IMR-90 (cell line): ENCODE data around the gene KLC1. TPM values are rescaled to one million over a fixed set of nuclear protein-coding genes. Genes with fewer than 3 reads are reported as not detected.
A peak's percentile ranks its signal among the peaks of the same experiment; 100 is the strongest.

ENCODE experiments used
- ATAC-seq: fragments of 200-7000 bp; cut with Tn5 transposase; 2 replicates; pipeline ENCODE4 v1.9.1; 2020; ENCODE audit warnings: low read depth, mild to moderate bottlenecking, moderate library complexity
- BruUV-seq: library from RNA; stranded (reverse); fragments of 400-500 nt; replicated peaks from 2 replicates; lab custom pipeline; 2021; lab: Mats Ljungman, UMichigan
- CTCF ChIA-PET: fragments of 300-600 bp; formaldehyde crosslinking; extraction: SDS; loops from one replicate; lab custom pipeline; 2021; ENCODE audit warnings: antibody characterized with exemption; lab: Yijun Ruan, JAX
- POLR2A ChIA-PET: fragments of 300-600 bp; sonication (Branson Sonifier 250); formaldehyde crosslinking; loops from one replicate; lab custom pipeline; 2022; ENCODE audit warnings: antibody characterized with exemption; ENCODE audit not compliant: unreplicated experiment; lab: Charles Lee
- DNase-seq: peaks from one replicate; pipeline ENCODE4 v3.0.0; 2013
- H2AFZ ChIP-seq: replicated peaks from 2 replicates; pipeline ENCODE3; 2013; ENCODE audit warnings: low read length, mild to moderate bottlenecking; ENCODE audit not compliant: poor library complexity
- H2AK5ac ChIP-seq: 2 replicates; pipeline ENCODE4 v1.6.1; 2013; ENCODE audit warnings: low read depth, low read length, inconsistent platforms
- H2AK9ac ChIP-seq: replicated peaks from 2 replicates; pipeline ENCODE3; 2013; ENCODE audit warnings: mild to moderate bottlenecking, low read depth, low read length, moderate library complexity; ENCODE audit not compliant: poor library complexity
- H2BK120ac ChIP-seq: 2 replicates; pipeline ENCODE4 v1.6.1; 2013; ENCODE audit warnings: low read depth, low read length, inconsistent platforms
- H2BK15ac ChIP-seq: 3 replicates; pipeline ENCODE4 v1.6.1; 2013; ENCODE audit warnings: low read depth, low read length, inconsistent platforms
- H2BK20ac ChIP-seq: 2 replicates; pipeline ENCODE4 v1.6.1; 2013; ENCODE audit warnings: low read depth, mild to moderate bottlenecking, inconsistent platforms, low read length, moderate library complexity
- H2BK5ac ChIP-seq: 2 replicates; pipeline ENCODE4 v1.6.1; 2013; ENCODE audit warnings: mild to moderate bottlenecking, low read depth, low read length, inconsistent platforms; ENCODE audit not compliant: poor library complexity, severe bottlenecking
- H3K14ac ChIP-seq: replicated peaks from 2 replicates; pipeline ENCODE4 v1.6.1; 2013; ENCODE audit warnings: low read depth, low read length, inconsistent platforms
- H3K18ac ChIP-seq: 2 replicates; pipeline ENCODE4 v1.6.1; 2013; ENCODE audit warnings: low read depth, low read length, control low read depth
- H3K23ac ChIP-seq: 2 replicates; pipeline ENCODE4 v1.6.1; 2013; ENCODE audit warnings: low read depth, low read length, inconsistent platforms
- H3K27ac ChIP-seq: 2 replicates; pipeline ENCODE4 v1.5.1; 2013; ENCODE audit warnings: mild to moderate bottlenecking, control low read depth, low read length; ENCODE audit not compliant: insufficient read depth
- H3K27me3 ChIP-seq: 2 replicates; pipeline ENCODE4 v1.6.1; 2013; ENCODE audit warnings: low read length; ENCODE audit not compliant: control insufficient read depth, insufficient read depth
- H3K36me3 ChIP-seq: 2 replicates; pipeline ENCODE4 v1.6.1; 2013; ENCODE audit warnings: low read length, mixed read lengths; ENCODE audit not compliant: control insufficient read depth, insufficient read depth
- H3K4ac ChIP-seq: 2 replicates; pipeline ENCODE4 v1.6.1; 2013; ENCODE audit warnings: low read depth, low read length, inconsistent platforms
- H3K4me1 ChIP-seq: 2 replicates; pipeline ENCODE4 v1.6.1; 2013; ENCODE audit warnings: low read length, mixed read lengths; ENCODE audit not compliant: control insufficient read depth, insufficient read depth
- H3K4me2 ChIP-seq: 2 replicates; pipeline ENCODE4 v1.6.1; 2013; ENCODE audit warnings: low read depth, mild to moderate bottlenecking, control low read depth, low read length, moderate library complexity
- H3K4me3 ChIP-seq: 2 replicates; pipeline ENCODE4 v1.5.1; 2013; ENCODE audit warnings: low read depth, mild to moderate bottlenecking, control low read depth, low read length, moderate library complexity; ENCODE audit not compliant: insufficient read depth
- H3K56ac ChIP-seq: 2 replicates; pipeline ENCODE4 v1.6.1; 2013; ENCODE audit warnings: low read length, inconsistent platforms; ENCODE audit not compliant: insufficient read depth; ENCODE audit errors: extremely low read depth
- H3K79me1 ChIP-seq, 2 experiments: 2 replicates each; pipeline ENCODE4 v1.6.1; 2013; ENCODE audit warnings: low read length in 2 of 2, inconsistent platforms in 1 of 2, low read depth in 1 of 2
- H3K9ac ChIP-seq: 2 replicates; pipeline ENCODE4 v1.6.1; 2013; ENCODE audit warnings: low read depth, low read length, control low read depth
- H3K9me1 ChIP-seq: 2 replicates; pipeline ENCODE4 v1.6.1; 2013; ENCODE audit warnings: low read length, inconsistent platforms; ENCODE audit not compliant: insufficient read depth
- H3K9me3 ChIP-seq: 2 replicates; pipeline ENCODE4 v1.6.1; 2013; ENCODE audit warnings: low read length; ENCODE audit not compliant: control insufficient read depth, insufficient read depth
- H4K20me1 ChIP-seq: 2 replicates; pipeline ENCODE4 v1.6.1; 2013; ENCODE audit warnings: low read length, inconsistent platforms; ENCODE audit not compliant: insufficient read depth
- H4K5ac ChIP-seq: 2 replicates; pipeline ENCODE4 v1.6.1; 2013; ENCODE audit warnings: mild to moderate bottlenecking, low read depth, low read length, control low read depth
- H4K8ac ChIP-seq, 2 experiments: 2 replicates each; pipeline ENCODE4 v1.6.1; 2013; ENCODE audit warnings: low read depth in 2 of 2, low read length in 2 of 2, control low read depth in 1 of 2, inconsistent platforms in 1 of 2
- H4K91ac ChIP-seq: 2 replicates; pipeline ENCODE4 v1.6.1; 2013; ENCODE audit warnings: low read depth, low read length, inconsistent platforms; ENCODE audit not compliant: insufficient read depth
- CEBPB ChIP-seq: IDR thresholded peaks from 2 replicates; pipeline ENCODE4 v1.6.1; 2012; ENCODE audit warnings: low read depth, low read length, improper control_type of control experiment
- CHD1 ChIP-seq: IDR thresholded peaks from 2 replicates; pipeline ENCODE4 v1.6.1; 2012; ENCODE audit warnings: low read depth, low read length, improper control_type of control experiment
- FOS ChIP-seq: fragments of 150-350 bp; IDR thresholded peaks from 2 replicates; pipeline ENCODE4 v1.6.1; 2016; ENCODE audit warnings: low read depth, low read length
- MAZ ChIP-seq: IDR thresholded peaks from 2 replicates; pipeline ENCODE4 v1.6.1; 2012; ENCODE audit warnings: low read depth, mild to moderate bottlenecking, low read length, improper control_type of control experiment, moderate library complexity, borderline replicate concordance
- MXI1 ChIP-seq: IDR thresholded peaks from 2 replicates; pipeline ENCODE4 v1.6.1; 2012; ENCODE audit warnings: low read depth, mild to moderate bottlenecking, low read length, moderate library complexity, borderline replicate concordance
- POLR2A ChIP-seq: IDR thresholded peaks from 2 replicates; pipeline ENCODE4 v1.6.1; 2012; ENCODE audit warnings: mild to moderate bottlenecking, low read depth, low read length
- SMC3 ChIP-seq: fragments of 150-350 bp; IDR thresholded peaks from 2 replicates; pipeline ENCODE4 v1.6.1; 2016; ENCODE audit warnings: low read depth, mild to moderate bottlenecking, antibody characterized with exemption, low read length, moderate library complexity
- WGBS, 2 experiments: methylation state at CpG; one replicate each; pipeline versions ENCODE4 v1.1.5 to v1.1.7; 2013; ENCODE audit warnings: missing lambda C conversion rate in 2 of 2; ENCODE audit not compliant: insufficient read length in 1 of 2; ENCODE audit errors: extremely low coverage in 2 of 2; 5-methylcytosine and 5-hydroxymethylcytosine counted together
- dilution Hi-C: fragments of 300-500 bp; cut with HindIII; formaldehyde crosslinking; loops from one replicate; pipeline ENCODE4 v1.14.3; 2018; ENCODE audit warnings: low sequenced_read_pairs; ENCODE audit not compliant: unreplicated experiment
- in situ Hi-C: fragments of 300-500 bp; cut with MboI; formaldehyde crosslinking; loops from 3 replicates; pipeline ENCODE4 v1.14.3; 2019; ENCODE audit warnings: low sequenced_read_pairs, inconsistent platforms, mixed read lengths
- intact Hi-C: fragments of 100-400 bp; cut with micrococcal nuclease; formaldehyde crosslinking; loops from 2 replicates; pipeline ENCODE4 v1.10.0; 2022
- polyA plus RNA-seq, 3 experiments: library from polyadenylated mRNA; depleted of rRNA; stranded (reverse); fragments of >200 nt; gene quantifications; 2 replicates each; pipeline ENCODE4 v1.2.3, GENCODE V29; 2012; ENCODE audit warnings: low replicate concordance in 1 of 3
- total RNA-seq: library from RNA; depleted of rRNA; stranded (reverse); fragments of >200 nt; gene quantifications from 2 replicates; pipeline ENCODE4 v1.2.3, GENCODE V29; 2012
- TF ChIP-seq, protein P1 (sequence below): fragments of 150-350 bp; IDR thresholded peaks from 2 replicates; pipeline ENCODE4 v1.6.1; 2017; ENCODE audit warnings: mild to moderate bottlenecking, antibody characterized with exemption, low read length, low read depth

Gene KLC1
- total and polyA plus RNA-seq, 2 of the 4 experiments (the other 2 are of a cell fraction), result 101 to 157 TPM

DNA sequence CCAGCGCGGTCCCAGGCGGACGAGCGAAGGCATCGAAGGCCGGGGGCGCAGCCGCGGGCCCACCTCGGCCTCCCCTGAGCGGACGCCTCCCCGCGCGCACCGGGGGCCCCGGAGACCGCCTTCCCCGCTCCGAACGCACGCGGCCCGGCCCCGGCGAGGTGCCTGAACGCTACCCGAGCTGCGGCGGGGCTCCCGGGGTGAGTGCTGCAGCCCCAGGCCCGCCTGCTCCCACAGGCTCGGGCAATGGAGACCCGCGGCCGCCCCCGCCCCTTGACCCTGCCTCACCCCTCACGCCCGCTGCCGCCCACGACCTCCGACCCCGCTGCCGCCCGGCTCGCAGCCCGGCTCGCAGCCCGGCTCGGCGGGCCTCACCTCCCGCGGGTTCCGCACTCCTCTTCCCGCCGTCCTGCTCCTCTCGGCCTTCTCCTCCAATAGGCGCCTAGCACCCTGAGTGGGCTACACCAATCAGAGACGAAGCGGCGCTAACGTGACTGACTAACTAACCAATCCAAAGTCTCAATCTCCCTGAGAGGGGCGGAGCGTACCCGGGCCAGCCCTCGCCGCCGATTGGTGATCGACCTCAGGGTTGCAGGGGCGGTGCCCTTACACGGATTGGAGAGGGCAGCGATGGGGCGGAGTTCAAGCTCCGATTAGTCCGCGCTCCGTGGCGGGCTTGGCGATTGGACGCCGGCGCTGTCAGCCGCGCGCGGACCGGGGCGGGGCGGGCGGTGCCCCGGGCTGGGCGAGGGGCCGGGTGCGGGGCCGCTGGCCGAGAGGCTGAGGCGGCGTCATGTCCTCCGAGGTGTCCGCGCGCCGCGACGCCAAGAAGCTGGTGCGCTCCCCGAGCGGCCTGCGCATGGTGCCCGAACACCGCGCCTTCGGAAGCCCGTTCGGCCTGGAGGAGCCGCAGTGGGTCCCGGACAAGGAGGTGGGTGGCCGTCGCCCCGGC is 86.3 kb downstream of the KLC1 start, which contains the start of the genes XRCC3 and ZFYVE21:
XRCC3 (minus strand) TSS at position 400 of the 949 bp plus-strand sequence. CDS start 4,364 bp downstream, outside the sequence.
ZFYVE21 (plus strand) TSS at position 759 of the 949 bp plus-strand sequence; CDS start at position 791, 32 bp downstream.
- H3K36me3 ChIP-seq, result no peaks in the 10 kb centered on the region
- dilution Hi-C loops, result no loop called here
- 1% methylated on average over 57 of the region's 121 CpGs; no CpG with 5 or more reads in 1 of the 2 experiments for WGBS, 2 experiments
- H3K27me3 ChIP-seq, result no peaks in the 10 kb centered on the region
- in situ Hi-C loops, result no loop called here
- H3K4me3 ChIP-seq, result peak within 1 kb of the TSS; percentile 83
- peak within 1 kb of the TSS; percentile 69; the same call in 1 of the 2 replicates for H3K4ac ChIP-seq
- H4K91ac ChIP-seq, result no peak within 1 kb of the TSS
- H3K9me1 ChIP-seq, result peaks cover 4% of the 10 kb centered on the region
- peak within 1 kb of the TSS; percentile 86 for H2AK9ac ChIP-seq
- H2BK20ac ChIP-seq, result no peak within 1 kb of the TSS
- ATAC-seq (peak; percentile 93), DNase-seq (peak; percentile 99)
- peak within 1 kb of the TSS; percentile 68; the same call in 1 of the 2 replicates for H3K23ac ChIP-seq
- H4K20me1 ChIP-seq, result peaks cover 40% of the 10 kb centered on the region
- no peaks in the 10 kb centered on the region for H3K9me3 ChIP-seq
- H2BK15ac ChIP-seq, result no peak within 1 kb of the TSS
- peak within 1 kb of the TSS; percentile 25 for H2BK5ac ChIP-seq
- peak within 1 kb of the TSS; percentile 98 for H3K4me2 ChIP-seq
- ChIA-PET CTCF (no interaction called here), POLR2A (no interaction called here)
- peak within 1 kb of the TSS; percentile 65 for H3K9ac ChIP-seq
- 0 out of 2 replicates have a peak within 1 kb of the TSS, but pooled peaks have one; percentile 46 for H3K56ac ChIP-seq
- peak within 1 kb of the TSS in 1 of 2 experiments; percentile 35; a peak in 2 of 4 replicates for H4K8ac ChIP-seq
- H4K5ac ChIP-seq, result no peak within 1 kb of the TSS
- H3K4me1 ChIP-seq, result peaks cover 10% of the 10 kb centered on the region
- peaks cover 32 to 78% of the 10 kb centered on the region in 2 experiments for H3K79me1 ChIP-seq
- 0 out of 2 replicates have a peak, but pooled peaks have one; percentile 4 for TF ChIP-seq MXI1
- TF ChIP-seq FOS, result peak; percentile 85; the same call in 1 of the 2 replicates
- no peak for TF ChIP-seq SMC3
- TF ChIP-seq, protein P1, sequence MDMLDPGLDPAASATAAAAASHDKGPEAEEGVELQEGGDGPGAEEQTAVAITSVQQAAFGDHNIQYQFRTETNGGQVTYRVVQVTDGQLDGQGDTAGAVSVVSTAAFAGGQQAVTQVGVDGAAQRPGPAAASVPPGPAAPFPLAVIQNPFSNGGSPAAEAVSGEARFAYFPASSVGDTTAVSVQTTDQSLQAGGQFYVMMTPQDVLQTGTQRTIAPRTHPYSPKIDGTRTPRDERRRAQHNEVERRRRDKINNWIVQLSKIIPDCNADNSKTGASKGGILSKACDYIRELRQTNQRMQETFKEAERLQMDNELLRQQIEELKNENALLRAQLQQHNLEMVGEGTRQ, result peak; percentile 91
- TF ChIP-seq POLR2A, result peak; percentile 71; the same call in 1 of the 2 replicates
- 0 out of 2 replicates have a peak, but pooled peaks have one; percentile 61 for TF ChIP-seq CHD1
- TF ChIP-seq CEBPB, result no peak
- TF ChIP-seq MAZ, result peak; percentile 81; the same call in 1 of the 2 replicates
- peak within 1 kb of the TSS; percentile 48 for H3K27ac ChIP-seq
- no peak within 1 kb of the TSS for H3K18ac ChIP-seq
- intact Hi-C loops, result loop anchor here (1.0 to 5.0 kb wide), 2 partner anchors 195 to 267 kb away; no protein-coding TSS in a partner anchor
- H3K14ac ChIP-seq, result peak within 1 kb of the TSS; percentile 53; the same call in 1 of the 2 replicates
- no peak within 1 kb of the TSS for H2BK120ac ChIP-seq
- BruUV-seq, result no TSS peak
- H2AK5ac ChIP-seq, result 0 out of 2 replicates have a peak within 1 kb of the TSS, but pooled peaks have one; percentile 31
- H2AFZ ChIP-seq, result peak within 1 kb of the TSS; percentile 91
